Activated CD4-positive, alpha-beta T cell treated with anti-CD3 and anti-CD28 coated beads, Interleukin-2, amount 50 U/mL, for 4 hours (primary cell): Measurements from ENCODE around the gene AK5.

Experiments
- DNase-seq, 2 experiments: peaks; one replicate each; pipeline ENCODE4 v3.0.0-alpha.2; 2020

The AK5 gene

GRCh38 chr1:77356136-77356535 is 74.3 kb downstream of the AK5 start:
- DNase-seq, result no peak

GRCh38 chr1:77360256-77360655 is 78.4 kb downstream of the AK5 start:
- DNase-seq, result no peak

DNA sequence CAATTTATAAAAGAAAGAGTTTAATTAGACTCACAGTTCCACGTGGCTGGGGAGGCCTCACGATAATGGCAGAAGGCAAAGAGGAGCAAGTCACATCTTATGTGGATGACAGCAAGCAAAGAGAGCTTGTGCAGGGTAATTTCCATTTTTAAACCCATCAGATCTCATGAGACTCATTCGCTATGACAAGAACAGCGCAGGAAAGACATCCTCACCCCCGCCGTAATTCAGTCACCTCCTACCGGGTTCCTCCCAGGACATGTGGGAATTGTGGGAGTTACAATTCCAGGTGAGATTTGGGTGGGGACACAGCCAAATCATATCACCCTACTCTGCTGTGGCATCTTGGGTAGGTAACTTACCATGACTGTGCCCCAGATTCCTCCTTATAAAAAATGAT is 79.8 kb downstream of the AK5 start:
- no peak for DNase-seq

GRCh38 chr1:77370161-77370560 is 88.3 kb downstream of the AK5 start:
- no peak for DNase-seq

- no peak for DNase-seq
Measured at GRCh38 chr1:77370583-77371306, 88.9 kb downstream of the AK5 start.

GRCh38 chr1:77371396-77371795 is 89.6 kb downstream of the AK5 start:
- DNase-seq, result no peak

- no peak for DNase-seq
Measured at GRCh38 chr1:77373702-77374101, 91.9 kb downstream of the AK5 start.

DNA sequence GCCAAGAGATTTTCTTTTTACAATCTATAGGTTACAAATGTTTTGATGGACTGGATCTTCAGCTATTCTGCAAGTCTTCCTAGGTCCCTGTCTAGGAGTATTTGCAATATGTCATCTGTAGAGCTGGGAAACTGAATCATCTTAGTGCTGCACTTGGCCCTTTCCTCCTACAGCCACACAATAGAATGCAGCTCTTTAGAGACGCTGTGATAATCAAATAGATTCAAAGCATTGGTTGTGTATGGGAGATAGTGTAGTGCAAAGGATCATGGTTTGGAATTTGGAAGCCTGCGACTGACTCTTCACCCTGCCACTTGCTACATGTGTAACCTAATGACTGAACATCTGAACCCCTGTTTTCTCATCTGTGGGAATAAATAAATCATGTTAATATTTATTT is 93.7 kb downstream of the AK5 start:
- DNase-seq, result no peak

GRCh38 chr1:77375990-77376389 is 94.2 kb downstream of the AK5 start:
- DNase-seq, result no peak

DNA sequence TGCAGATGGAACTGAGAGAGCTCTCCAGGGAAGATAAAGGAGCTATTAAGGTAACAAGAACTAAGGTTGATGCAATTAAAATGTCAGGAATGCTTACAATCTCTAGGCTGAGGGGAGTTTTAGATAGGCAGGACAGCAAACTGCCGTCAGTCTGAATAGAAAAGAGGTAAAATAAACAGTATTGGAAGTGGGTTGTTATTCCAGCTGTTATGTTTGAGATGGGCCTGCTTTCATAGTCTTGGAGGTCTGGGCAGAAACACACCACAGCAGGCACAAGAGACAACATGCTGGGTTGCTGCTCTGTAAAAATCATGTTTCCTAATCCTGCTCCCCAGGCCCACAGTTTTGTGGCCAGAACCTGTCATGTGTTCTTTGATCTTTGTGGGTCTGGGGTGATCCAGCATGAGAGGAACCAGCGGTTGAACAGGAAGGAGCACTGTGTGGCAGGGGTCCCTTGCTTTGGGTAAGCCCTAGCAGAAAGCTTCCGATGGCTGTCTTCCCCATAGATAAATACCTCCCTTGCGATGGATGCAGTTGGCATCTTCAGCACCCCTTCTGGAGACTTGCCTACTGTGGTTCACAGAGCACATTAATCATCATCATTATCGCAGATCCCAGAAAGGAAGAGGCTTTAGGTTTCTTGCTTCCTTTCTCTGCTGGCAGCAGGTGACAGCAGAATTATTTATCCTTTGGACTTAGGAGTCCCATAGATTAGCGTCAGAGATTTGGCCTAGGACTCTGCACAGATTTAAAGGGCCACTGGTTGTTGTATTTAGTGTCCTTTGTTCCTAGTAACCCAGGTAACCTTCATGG is 97.1 kb downstream of the AK5 start:
- DNase-seq, result no peak

GRCh38 chr1:77382366-77382765 is 100.5 kb downstream of the AK5 start:
- no peak for DNase-seq

- DNase-seq, result no peak
Measured at GRCh38 chr1:77383236-77383635, 101.4 kb downstream of the AK5 start.

GRCh38 chr1:77385551-77385950 is 103.7 kb downstream of the AK5 start:
- DNase-seq, result no peak

- DNase-seq, result no peak
Measured at GRCh38 chr1:77386276-77386675, 104.5 kb downstream of the AK5 start.

DNA sequence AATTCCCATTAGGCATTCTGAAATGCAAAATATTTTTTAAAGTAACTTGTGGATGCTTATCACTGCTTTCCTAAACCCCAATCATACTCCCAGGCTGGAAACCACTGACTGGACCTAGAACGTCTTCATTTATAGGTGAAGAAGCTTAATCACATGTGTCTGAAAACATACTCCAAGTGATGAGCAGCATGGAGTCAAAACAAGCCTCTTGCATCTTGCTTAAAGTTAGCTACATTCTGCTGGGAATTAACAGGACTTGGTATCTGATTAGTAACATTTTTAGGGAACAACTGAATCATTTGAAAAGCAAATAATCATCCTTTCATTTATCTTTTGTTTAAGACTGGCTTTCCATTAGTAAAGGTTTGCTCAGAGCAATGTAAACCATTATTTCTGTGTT is 105.7 kb downstream of the AK5 start:
- no peak for DNase-seq

DNA sequence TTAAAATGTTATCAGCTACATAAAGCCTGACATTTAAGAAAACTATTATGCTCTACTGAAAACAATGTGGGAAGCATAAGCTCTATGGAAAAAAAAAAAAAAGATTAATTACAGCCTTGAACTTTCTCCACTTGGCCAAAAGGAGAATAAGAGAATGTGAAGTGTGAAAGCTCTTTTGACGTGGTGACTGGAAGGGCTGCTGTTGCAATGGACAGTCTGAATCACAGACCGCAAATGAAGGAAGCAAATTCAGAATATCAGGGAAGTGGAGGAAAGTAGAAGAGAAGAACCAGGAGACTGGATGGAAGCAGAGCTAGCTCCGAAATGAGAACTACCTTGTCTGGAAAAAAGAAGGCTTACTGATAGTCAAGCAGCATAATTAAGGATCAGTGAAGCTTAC is 106.8 kb downstream of the AK5 start:
- no peak for DNase-seq

DNA sequence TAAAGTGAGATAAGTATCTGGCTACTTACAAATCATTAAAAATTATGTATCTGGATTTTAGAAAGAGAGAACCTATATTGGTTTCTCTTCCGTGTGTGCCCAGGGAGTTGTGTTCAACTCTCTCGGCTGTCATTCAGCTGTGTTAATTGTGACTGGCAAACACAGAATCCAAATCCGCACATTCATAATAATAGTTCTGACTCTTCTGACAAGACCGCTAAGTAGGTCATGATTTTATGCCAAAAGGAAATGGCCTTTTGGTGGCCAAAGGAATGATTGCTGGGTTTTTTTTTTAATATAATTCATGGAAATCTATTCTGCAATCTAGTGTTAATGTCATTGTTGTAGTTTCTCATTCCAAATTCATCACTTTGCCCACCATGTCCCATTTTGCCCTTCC is 110.7 kb downstream of the AK5 start:
- DNase-seq, result no peak

GRCh38 chr1:77394166-77394565 is 112.3 kb downstream of the AK5 start:
- no peak for DNase-seq

GRCh38 chr1:77395051-77395450 is 113.2 kb downstream of the AK5 start:
- no peak for DNase-seq

DNA sequence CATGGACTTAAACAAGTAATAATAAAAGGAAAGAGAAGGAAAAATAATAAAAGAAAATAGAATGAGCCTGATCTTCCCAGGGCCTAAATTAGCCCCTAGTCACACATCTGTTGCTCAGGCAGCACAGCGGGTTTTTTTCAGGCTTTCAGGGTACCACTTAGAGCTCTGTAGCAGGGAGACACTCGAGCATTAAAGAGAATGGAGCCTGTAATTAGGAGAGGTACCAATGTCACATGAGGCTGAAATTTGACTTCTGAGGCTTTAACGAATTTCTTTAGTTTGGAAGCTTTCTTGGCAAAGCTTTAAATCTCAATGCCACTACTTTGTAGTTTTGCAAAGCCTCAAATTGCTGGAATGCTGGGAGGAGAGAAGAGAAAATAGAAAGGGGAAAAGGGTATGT is 116.3 kb downstream of the AK5 start:
- DNase-seq, result no peak

- DNase-seq, result no peak
Measured at GRCh38 chr1:77399250-77400086, 117.6 kb downstream of the AK5 start.

GRCh38 chr1:77400781-77401180 is 119.0 kb downstream of the AK5 start:
- DNase-seq, result no peak

GRCh38 chr1:77401384-77401783 is 119.6 kb downstream of the AK5 start:
- no peak for DNase-seq

- DNase-seq, result no peak
Measured at GRCh38 chr1:77405186-77405585, 123.4 kb downstream of the AK5 start.
